Activated CD4-positive, alpha-beta T cell treated with anti-CD3 and anti-CD28 coated beads, Interleukin-2, amount 10 ng/mL, durations not matched to agents 24 days and 14 days (primary cell): ENCODE results near the gene C5orf15. TPM values are rescaled to one million over a fixed set of nuclear protein-coding genes. Genes with fewer than 3 reads are reported as not detected.

Experiments used
- DNase-seq: peaks from one replicate; pipeline ENCODE4 v3.0.0; 2022
- H3K27ac Mint-ChIP-seq: one replicate; pipeline ENCODE4 v1.8.0; 2022; ENCODE audit warnings: mild to moderate bottlenecking, mixed read lengths
- H3K27me3 Mint-ChIP-seq: one replicate; pipeline ENCODE4 v1.8.0; 2022; ENCODE audit warnings: mixed read lengths
- H3K36me3 Mint-ChIP-seq: one replicate; pipeline ENCODE4 v1.8.0; 2022; ENCODE audit warnings: low read depth, mild to moderate bottlenecking, mixed read lengths
- H3K4me1 Mint-ChIP-seq: one replicate; pipeline ENCODE4 v1.8.0; 2021; ENCODE audit warnings: mixed read lengths
- H3K4me3 Mint-ChIP-seq: one replicate; pipeline ENCODE4 v1.8.0; 2022; ENCODE audit warnings: mild to moderate bottlenecking, moderate library complexity, mixed read lengths
- H3K9me3 Mint-ChIP-seq: one replicate; pipeline ENCODE4 v1.8.0; 2021; ENCODE audit warnings: mixed read lengths
- intact Hi-C: fragments of 100-400 bp; cut with micrococcal nuclease; formaldehyde crosslinking; loops from one replicate; pipeline ENCODE4 v1.15.1; 2023
- total RNA-seq: library from RNA; stranded (reverse); gene quantifications from 2 replicates; pipeline ENCODE4 v1.2.3, GENCODE V29; 2022

The C5orf15 gene
- total RNA-seq, 1 donor from 2014 or later = 45.0 TPM

DNA sequence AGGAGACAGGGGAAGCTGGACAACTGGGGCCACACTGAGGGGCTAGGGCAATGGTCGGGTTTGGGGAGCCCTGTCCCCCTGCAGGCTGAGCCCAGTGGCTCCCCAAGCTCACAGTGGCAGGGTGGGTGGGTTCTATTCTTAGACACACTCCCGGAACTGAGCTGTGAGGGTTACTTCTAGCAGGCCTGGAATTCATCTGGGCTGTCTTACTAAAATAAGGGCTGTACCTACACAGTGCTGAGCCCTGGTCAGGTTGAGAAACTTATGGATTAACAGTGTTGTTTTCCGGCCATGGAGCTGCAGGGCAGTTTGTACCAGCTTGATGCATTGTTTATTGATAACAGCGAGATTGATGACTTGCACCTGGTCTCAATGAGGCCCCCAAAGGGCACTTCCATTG lies 58.8 kb downstream of the C5orf15 start:
- H3K36me3 Mint-ChIP-seq = no peaks in the 10 kb centered on the region
- no peak for DNase-seq
- H3K4me3 Mint-ChIP-seq = no peak overlapping the region
- H3K4me1 Mint-ChIP-seq = no peaks in the 10 kb centered on the region
- no peaks in the 10 kb centered on the region for H3K9me3 Mint-ChIP-seq
- no peaks in the 10 kb centered on the region for H3K27me3 Mint-ChIP-seq
- intact Hi-C loops = no loop called here
- no peak overlapping the region for H3K27ac Mint-ChIP-seq

DNA sequence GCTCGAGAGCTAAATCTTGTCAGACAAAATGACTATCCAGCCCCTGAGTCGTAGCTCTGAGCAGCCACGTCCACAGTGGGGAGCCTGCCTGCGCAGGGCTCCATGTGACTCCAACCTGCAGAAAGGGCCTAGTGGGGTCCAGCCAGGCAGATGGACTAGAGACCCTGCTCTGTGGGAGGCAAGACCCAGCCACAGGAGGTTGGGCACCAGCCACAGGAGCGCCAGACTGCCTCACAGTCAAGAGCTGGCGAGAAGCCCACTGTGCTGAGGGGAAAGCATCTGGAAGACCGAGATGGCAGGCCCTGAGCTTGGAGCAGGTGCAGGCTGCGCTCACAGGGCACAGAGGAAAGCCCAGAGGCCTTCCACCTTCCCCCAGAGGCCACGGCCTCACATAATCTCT lies 61.4 kb downstream of the C5orf15 start:
- H3K4me1 Mint-ChIP-seq = no peaks in the 10 kb centered on the region
- H3K4me3 Mint-ChIP-seq = no peak overlapping the region
- no peak overlapping the region for H3K27ac Mint-ChIP-seq
- H3K9me3 Mint-ChIP-seq = no peaks in the 10 kb centered on the region
- H3K36me3 Mint-ChIP-seq = no peaks in the 10 kb centered on the region
- intact Hi-C loops = no loop called here
- DNase-seq = no peak
- no peaks in the 10 kb centered on the region for H3K27me3 Mint-ChIP-seq

DNA sequence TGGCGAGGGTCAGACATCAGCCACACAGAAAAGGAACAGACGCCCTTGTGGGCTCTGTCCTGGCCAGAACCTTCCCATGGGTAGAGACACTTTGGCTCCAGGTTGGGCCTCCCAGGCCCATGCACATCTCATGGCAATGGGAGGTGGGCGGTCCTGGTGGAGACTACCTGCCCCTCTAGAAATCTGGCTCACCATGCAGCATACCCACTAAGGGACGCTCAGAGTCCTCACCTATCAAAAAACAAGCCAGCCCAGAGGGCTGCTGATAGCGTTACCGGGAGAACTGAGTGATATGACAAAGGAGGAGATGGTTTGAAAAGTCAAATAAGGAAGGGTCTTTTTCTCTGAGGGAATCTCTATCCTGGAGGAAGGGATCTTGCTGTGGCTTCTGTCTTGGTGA lies 62.1 kb downstream of the C5orf15 start:
- Mint-ChIP-seq H3K27me3 (no peaks in the 10 kb centered on the region), H3K36me3 (no peaks in the 10 kb centered on the region), H3K4me1 (no peaks in the 10 kb centered on the region), H3K27ac (no peak overlapping the region), H3K9me3 (no peaks in the 10 kb centered on the region), H3K4me3 (no peak overlapping the region)
- intact Hi-C loops = no loop called here
- DNase-seq = no peak

Other genes starting within 250 kb of the C5orf15 start
- 508 and 515 TPM in 2 replicates for gene VDAC1, start 36.4 kb upstream of the C5orf15 start, total RNA-seq
- gene TCF7, start 146.1 kb upstream of the C5orf15 start, total RNA-seq = 112 and 113 TPM in 2 replicates
- 266 and 289 TPM in 2 replicates for gene SKP1, start 208.3 kb upstream of the C5orf15 start, total RNA-seq